Subcutaneous abdominal adipose tissue (tissue), 5 donors: ENCODE results near the gene SVOPL.

Source experiments
- H3K27ac ChIP-seq: one replicate; pipeline ENCODE4 v1.7.0; 2013; ENCODE audit warnings: low read depth, mild to moderate bottlenecking, inconsistent platforms, low read length, moderate library complexity
- H3K27me3 ChIP-seq, 5 donors: one replicate each; pipeline ENCODE4 v1.7.0; 2013; ENCODE audit warnings: low read length in 5 of 5, inconsistent platforms in 1 of 5; ENCODE audit not compliant: control insufficient read depth in 5 of 5, insufficient read depth in 4 of 5
- H3K36me3 ChIP-seq, 5 donors: one replicate each; pipeline ENCODE4 v1.7.0; 2013; ENCODE audit warnings: low read length in 5 of 5; ENCODE audit not compliant: control insufficient read depth in 5 of 5, insufficient read depth in 5 of 5
- H3K4me1 ChIP-seq, 5 donors: one replicate each; pipeline ENCODE4 v1.7.0; 2013; ENCODE audit warnings: low read length in 5 of 5, mild to moderate bottlenecking in 3 of 5, moderate library complexity in 1 of 5; ENCODE audit not compliant: control insufficient read depth in 5 of 5, insufficient read depth in 5 of 5
- H3K4me3 ChIP-seq, 5 donors: one replicate each; pipeline ENCODE4 v1.7.0; 2013; ENCODE audit warnings: low read length in 5 of 5, low read depth in 1 of 5
- H3K9ac ChIP-seq, 5 donors: one replicate each; pipeline ENCODE4 v1.7.0; 2013; ENCODE audit warnings: low read length in 5 of 5, mild to moderate bottlenecking in 4 of 5, moderate library complexity in 3 of 5
- H3K9me3 ChIP-seq, 5 donors: one replicate each; pipeline ENCODE4 v1.7.0; 2013; ENCODE audit warnings: low read length in 5 of 5; ENCODE audit not compliant: control insufficient read depth in 5 of 5
- donor health status: healthy.
- donor health status: healthy.
- donor health status: healthy.
- donor health status: healthy.
- donor health status: healthy.

The SVOPL gene

GRCh38 chr7:138555684-138556083, 145.5 kb downstream of the SVOPL start:
- H3K9me3 ChIP-seq, result peaks cover 48 to 62% (median 58%) of the 10 kb centered on the region in 5 donors
- H3K27me3 ChIP-seq, result no peaks in the 10 kb centered on the region
- peak overlapping the region in 3 of 5 donors; percentile 2 to 60 (median 39) for H3K4me3 ChIP-seq
- no peaks in the 10 kb centered on the region for H3K4me1 ChIP-seq
- H3K9ac ChIP-seq, result no peak overlapping the region
- no peak overlapping the region for H3K27ac ChIP-seq
- H3K36me3 ChIP-seq, result peaks cover 72 to 97% (median 92%) of the 10 kb centered on the region in 5 donors

GRCh38 chr7:138554674-138555073, 146.5 kb downstream of the SVOPL start:
- Histone ChIP-seq H3K9ac (no peak overlapping the region), H3K4me3 (peak overlapping the region in 3 of 5 donors; percentile 24 to 44 (median 36)), H3K27me3 (no peaks in the 10 kb centered on the region), H3K4me1 (no peaks in the 10 kb centered on the region), H3K9me3 (peaks cover 48 to 54% (median 51%) of the 10 kb centered on the region in 5 donors), H3K27ac (no peak overlapping the region), H3K36me3 (peaks cover 71 to 86% (median 82%) of the 10 kb centered on the region in 5 donors)

DNA sequence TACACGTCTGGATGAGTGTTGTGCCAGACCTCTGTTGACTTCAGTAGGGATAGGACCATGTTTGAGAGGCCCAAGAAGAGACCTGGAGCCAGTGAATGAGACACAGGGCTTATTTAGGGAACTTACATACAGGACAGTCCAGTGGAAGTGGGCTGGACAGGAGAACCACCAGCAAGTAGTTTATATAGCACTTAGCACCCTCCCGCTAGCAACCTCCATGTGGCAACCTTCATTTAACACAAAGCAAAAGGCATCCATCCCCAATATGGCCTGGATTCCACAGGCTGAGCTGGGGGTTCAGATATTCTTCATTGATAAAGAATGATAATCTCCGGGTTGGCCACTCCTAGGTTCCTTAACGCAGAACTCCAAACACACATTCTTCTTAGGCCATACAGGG, 147.4 kb downstream of the SVOPL start:
- H3K4me1 ChIP-seq, result no peaks in the 10 kb centered on the region
- peaks cover 70 to 81% (median 77%) of the 10 kb centered on the region in 5 donors for H3K36me3 ChIP-seq
- H3K27ac ChIP-seq, result no peak overlapping the region
- H3K9me3 ChIP-seq, result peaks cover 40 to 46% (median 42%) of the 10 kb centered on the region in 5 donors
- H3K4me3 ChIP-seq, result peak overlapping the region in 2 of 5 donors; percentile 18 to 29
- H3K9ac ChIP-seq, result no peak overlapping the region
- no peaks in the 10 kb centered on the region for H3K27me3 ChIP-seq

- Histone ChIP-seq H3K4me3 (no peak overlapping the region), H3K9ac (no peak overlapping the region), H3K27me3 (no peaks in the 10 kb centered on the region), H3K27ac (no peak overlapping the region), H3K9me3 (peaks cover 15 to 19% (median 16%) of the 10 kb centered on the region in 5 donors), H3K36me3 (peaks cover 45 to 64% (median 58%) of the 10 kb centered on the region in 5 donors), H3K4me1 (peaks cover 0 to 1% (median 0%) of the 10 kb centered on the region in 5 donors)
Measured at GRCh38 chr7:138551102-138551501, 150.1 kb downstream of the SVOPL start.

- H3K36me3 ChIP-seq, result peaks cover 43 to 61% (median 51%) of the 10 kb centered on the region in 5 donors
- peaks cover 11 to 14% (median 11%) of the 10 kb centered on the region in 5 donors for H3K9me3 ChIP-seq
- H3K27ac ChIP-seq, result no peak overlapping the region
- H3K27me3 ChIP-seq, result no peaks in the 10 kb centered on the region
- H3K4me3 ChIP-seq, result no peak overlapping the region
- no peak overlapping the region for H3K9ac ChIP-seq
- H3K4me1 ChIP-seq, result peaks cover 0 to 5% (median 0%) of the 10 kb centered on the region in 5 donors
Measured at GRCh38 chr7:138550337-138550736, 150.8 kb downstream of the SVOPL start.

DNA sequence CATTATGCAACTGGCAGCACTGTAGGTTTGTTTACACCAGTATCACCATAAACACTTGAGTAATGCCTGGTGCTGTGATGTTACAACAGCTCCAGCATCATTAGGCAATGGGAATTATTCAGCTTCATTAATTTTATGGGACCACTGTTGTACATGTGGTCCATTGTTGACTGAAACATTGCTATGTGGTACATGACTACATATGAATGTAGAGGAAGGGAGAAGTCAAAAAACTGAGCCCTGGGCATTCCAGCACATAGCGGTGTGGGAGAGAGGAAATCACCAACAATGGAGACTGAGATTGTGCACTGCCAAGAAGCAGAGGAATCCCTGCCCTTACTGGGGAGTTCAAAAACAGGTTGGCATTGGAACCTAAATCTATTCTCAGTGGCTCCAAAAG, 152.1 kb downstream of the SVOPL start:
- H3K27me3 ChIP-seq, result no peaks in the 10 kb centered on the region
- H3K4me3 ChIP-seq, result no peak overlapping the region
- H3K4me1 ChIP-seq, result peaks cover 0 to 5% (median 0%) of the 10 kb centered on the region in 5 donors
- peaks cover 4 to 6% (median 5%) of the 10 kb centered on the region in 5 donors for H3K9me3 ChIP-seq
- H3K27ac ChIP-seq, result no peak overlapping the region
- no peak overlapping the region for H3K9ac ChIP-seq
- H3K36me3 ChIP-seq, result peaks cover 34 to 57% (median 40%) of the 10 kb centered on the region in 5 donors

- H3K9ac ChIP-seq, result no peak overlapping the region
- H3K9me3 ChIP-seq, result no peaks in the 10 kb centered on the region
- H3K36me3 ChIP-seq, result peaks cover 18 to 46% (median 28%) of the 10 kb centered on the region in 5 donors
- peaks cover 0 to 5% (median 0%) of the 10 kb centered on the region in 5 donors for H3K4me1 ChIP-seq
- H3K27me3 ChIP-seq, result no peaks in the 10 kb centered on the region
- no peak overlapping the region for H3K4me3 ChIP-seq
- no peak overlapping the region for H3K27ac ChIP-seq
Measured at GRCh38 chr7:138546829-138547228, 154.3 kb downstream of the SVOPL start.

- no peak overlapping the region for H3K27ac ChIP-seq
- H3K4me1 ChIP-seq, result peaks cover 0 to 5% (median 0%) of the 10 kb centered on the region in 5 donors
- no peaks in the 10 kb centered on the region for H3K27me3 ChIP-seq
- no peak overlapping the region for H3K4me3 ChIP-seq
- no peak overlapping the region for H3K9ac ChIP-seq
- H3K9me3 ChIP-seq, result no peaks in the 10 kb centered on the region
- peaks cover 15 to 46% (median 27%) of the 10 kb centered on the region in 5 donors for H3K36me3 ChIP-seq
Measured at GRCh38 chr7:138546064-138546619, 155.0 kb downstream of the SVOPL start.

- Histone ChIP-seq H3K4me1 (peaks cover 0 to 5% (median 0%) of the 10 kb centered on the region in 5 donors), H3K27ac (no peak overlapping the region), H3K36me3 (peaks cover 15 to 50% (median 31%) of the 10 kb centered on the region in 5 donors), H3K9ac (no peak overlapping the region), H3K9me3 (no peaks in the 10 kb centered on the region), H3K27me3 (no peaks in the 10 kb centered on the region), H3K4me3 (no peak overlapping the region)
Measured at GRCh38 chr7:138545123-138545522, 156.0 kb downstream of the SVOPL start.
